GM12878 (cell line): ENCODE data around the gene RPLP1. TPM values are rescaled to one million over a fixed set of nuclear protein-coding genes. Genes with fewer than 3 reads are reported as not detected.

Experiments used
- polyA plus RNA-seq, 11 experiments: library from polyadenylated mRNA; depleted of rRNA in 4 of 11; unstranded in 6 of 11; stranded (reverse) in 5 of 11; fragments of >200 nt; fragmentation: Nextera tagmentation in 4 of 11; fragmentation: Illumina TruSeq in 1 of 11; extraction: Ambion mirVana in 4 of 11; extraction: Trizol in 1 of 11; gene quantifications; 1 replicate in 1 of 11; 2 replicates in 10 of 11; pipeline versions ENCODE4 v1.2.1 to v1.2.3, GENCODE V29; 2011 to 2016; ENCODE audit warnings: inconsistent platforms in 2 of 11, missing spikeins in 2 of 11, low read depth in 1 of 11
- small RNA-seq: library from RNA; depleted of rRNA; stranded (forward); fragments of <200 nt; gene quantifications from one replicate; pipeline ENCODE3, GENCODE V24; 2014
- total RNA-seq, 4 experiments: library from RNA; depleted of rRNA in 3 of 4; stranded (reverse); fragments of >200 nt in 3 of 4; fragmentation: Illumina TruSeq in 1 of 4; extraction: Trizol in 1 of 4; gene quantifications; 2 replicates each; pipeline versions ENCODE4 v1.2.1 to v1.2.3, GENCODE V29; 2013 to 2021

Gene RPLP1
- total and polyA plus RNA-seq, 10 of the 15 experiments (the other 5 are each of a cell fraction or from before 2014, with no cell fraction given): 217 to 3,098 (median 1,664) TPM

Small RNA genes lying within 50 kb of the gene (small RNA-seq; reads per million reads assigned to genes)
- not detected for gene RF00012

Other genes starting within 250 kb of the RPLP1 start
- not detected in 2 replicates for gene PAQR5, start 153.9 kb upstream of the RPLP1 start, total RNA-seq (2014; rRNA removed)
- not detected in 2 replicates for gene PAQR5, start 153.9 kb upstream of the RPLP1 start, total RNA-seq (2014; rRNA removed; fragmentation: Illumina TruSeq; extraction: Trizol)
- not detected in 2 replicates for gene PAQR5, start 153.9 kb upstream of the RPLP1 start, total RNA-seq (2021)
- gene PAQR5, start 153.9 kb upstream of the RPLP1 start, polyA plus RNA-seq (2011; rRNA removed): 0.03 TPM in 1 of 2 replicates, not detected in the other
- gene PAQR5, start 153.9 kb upstream of the RPLP1 start, polyA plus RNA-seq (2014; fragmentation: Illumina TruSeq; extraction: Trizol): not detected in 2 replicates
- gene PAQR5, start 153.9 kb upstream of the RPLP1 start, polyA plus RNA-seq (2014; fragmentation: Nextera tagmentation; extraction: Ambion mirVana): under 1 TPM in 1 of 2 experiments, not detected in 1; 0.02 TPM
- not detected in 2 replicates for gene PAQR5, start 153.9 kb upstream of the RPLP1 start, polyA plus RNA-seq (2014; rRNA removed)
- not detected for gene PAQR5, start 153.9 kb upstream of the RPLP1 start, polyA plus RNA-seq (2016; fragmentation: Nextera tagmentation; extraction: Ambion mirVana)
- gene KIF23, start 38.5 kb upstream of the RPLP1 start, total RNA-seq (2014; rRNA removed): 45.2 and 48.9 TPM in 2 replicates
- gene KIF23, start 38.5 kb upstream of the RPLP1 start, total RNA-seq (2014; rRNA removed; fragmentation: Illumina TruSeq; extraction: Trizol): 59.9 and 62.5 TPM in 2 replicates
- gene KIF23, start 38.5 kb upstream of the RPLP1 start, total RNA-seq (2021): 40.6 and 43.1 TPM in 2 replicates
- 43.6 and 44.3 TPM in 2 replicates for gene KIF23, start 38.5 kb upstream of the RPLP1 start, polyA plus RNA-seq (2011; rRNA removed)
- 59.0 and 64.3 TPM in 2 replicates for gene KIF23, start 38.5 kb upstream of the RPLP1 start, polyA plus RNA-seq (2014; fragmentation: Illumina TruSeq; extraction: Trizol)
- 10 to 100 TPM; 28.0 to 32.8 TPM for gene KIF23, start 38.5 kb upstream of the RPLP1 start, polyA plus RNA-seq (2014; fragmentation: Nextera tagmentation; extraction: Ambion mirVana)
- gene KIF23, start 38.5 kb upstream of the RPLP1 start, polyA plus RNA-seq (2014; rRNA removed): 38.6 and 48.0 TPM in 2 replicates
- 10 to 100 TPM; 54.3 to 56.6 TPM for gene KIF23, start 38.5 kb upstream of the RPLP1 start, polyA plus RNA-seq (2016; fragmentation: Nextera tagmentation; extraction: Ambion mirVana)